ENCODE data around the gene KAT8.

The KAT8 gene

GRCh38 chr16:31108035-31108793 lies 9.2 kb upstream of the KAT8 start, which contains the start of gene BCKDK (continued):
- TF ChIP-seq KLF10 (tag by site-specific recombination; IDR thresholded peaks at IDR 0.05) (peak; percentile 57), ZNF629 (tag by site-specific recombination; IDR thresholded peaks at IDR 0.05) (peak; percentile 90), MYNN (tag by site-specific recombination; IDR thresholded peaks at IDR 0.05; ENCODE audit: borderline replicate concordance) (no peak), ZBTB6 (tag by site-specific recombination; IDR thresholded peaks at IDR 0.05) (peak; percentile 98), ZBTB20 (tag by site-specific recombination; IDR thresholded peaks at IDR 0.05) (peak; percentile 99), ZNF16 (tag by site-specific recombination; IDR thresholded peaks at IDR 0.05; ENCODE audit: low read depth) (no peak), ZBTB7A (tag by site-specific recombination; IDR thresholded peaks at IDR 0.05; ENCODE audit: low read depth) (no peak), ZFHX2 (tag by site-specific recombination; conservative IDR thresholded peaks at IDR 0.05) (peak; percentile 92), KLF7 (tag by site-specific recombination; IDR thresholded peaks at IDR 0.05; ENCODE audit: borderline replicate concordance) (peak; percentile 70; the same call in 1 of the 2 replicates), ZNF600 (tag by site-specific recombination; IDR thresholded peaks at IDR 0.05) (0 out of 2 replicates have a peak, but pooled peaks have one; percentile 19), ZEB2 (tag by site-specific recombination; IDR thresholded peaks at IDR 0.05) (0 out of 2 replicates have a peak, but pooled peaks have one; percentile 24), ZBTB26 (tag by site-specific recombination; optimal IDR thresholded peaks at IDR 0.05) (peak; percentile 81), ZNF274 (IDR thresholded peaks at IDR 0.05; ENCODE audit: low read length) (no peak), ZNF274 (tag by site-specific recombination; IDR thresholded peaks at IDR 0.05; ENCODE audit: borderline replicate concordance) (no peak), ZSCAN5A (tag by site-specific recombination; IDR thresholded peaks at IDR 0.05) (0 out of 2 replicates have a peak, but pooled peaks have one; percentile 30), ZNF184 (tag by site-specific recombination; IDR thresholded peaks at IDR 0.05) (no peak), YY1 (tag by site-specific recombination; IDR thresholded peaks at IDR 0.05) (peak; percentile 47; the same call in 1 of the 2 replicates), ZBTB8A (tag by site-specific recombination; IDR thresholded peaks at IDR 0.05) (peak; percentile 100), KLF8 (tag by site-specific recombination; IDR thresholded peaks at IDR 0.05) (peak; percentile 80), ZNF23 (tag by site-specific recombination; IDR thresholded peaks at IDR 0.05; ENCODE audit: borderline replicate concordance) (no peak), GLIS1 (tag by site-specific recombination; IDR thresholded peaks at IDR 0.05) (peak; percentile 74), ZNF132 (tag by site-specific recombination; IDR thresholded peaks at IDR 0.05; ENCODE audit: borderline replicate concordance) (no peak), GLIS2 (tag by site-specific recombination; IDR thresholded peaks at IDR 0.05) (peak; percentile 94), GFI1B (tag by site-specific recombination; IDR thresholded peaks at IDR 0.05) (no peak), ZNF677 (tag by site-specific recombination; IDR thresholded peaks at IDR 0.05) (0 out of 2 replicates have a peak, but pooled peaks have one; percentile 19), KLF17 (tag by site-specific recombination; IDR thresholded peaks at IDR 0.05) (peak; percentile 34; the same call in 1 of the 2 replicates), SP7 (tag by site-specific recombination; IDR thresholded peaks at IDR 0.05) (peak; percentile 26; the same call in 1 of the 2 replicates), KLF1 (tag by site-specific recombination; IDR thresholded peaks at IDR 0.05) (peak; percentile 81; the same call in 1 of the 2 replicates), SP2 (tag by site-specific recombination; IDR thresholded peaks at IDR 0.05) (peak; percentile 57)

All from HEK293 (cell line).